GM19372 (cell line): ENCODE measurements around the gene ZNF385D.

Source experiments
- ATAC-seq: cut with Tn5 transposase; IDR thresholded peaks from one replicate; pipeline ENCODE4 v1.9.1; 2021; ENCODE audit warnings: mild to moderate bottlenecking, low read depth, moderate library complexity; ENCODE audit not compliant: unreplicated experiment

ZNF385D gene

GRCh38 chr3:21750831-21751391, at the start of gene ZNF385D:
ZNF385D (minus strand) TSS chr3:21751210; CDS start chr3:21750916, 294 bp downstream.
- ATAC-seq = no peak

GRCh38 chr3:21798356-21799088, 47.5 kb upstream of the ZNF385D start:
- ATAC-seq = no peak

GRCh38 chr3:21795921-21796320, 44.9 kb upstream of the ZNF385D start:
- ATAC-seq = no peak

GRCh38 chr3:21795152-21795837, 44.3 kb upstream of the ZNF385D start:
- no peak for ATAC-seq

GRCh38 chr3:21794291-21794690, 43.3 kb upstream of the ZNF385D start:
- no peak for ATAC-seq

GRCh38 chr3:21792176-21792575, 41.2 kb upstream of the ZNF385D start:
- no peak for ATAC-seq

GRCh38 chr3:21791356-21791755, 40.3 kb upstream of the ZNF385D start:
- no peak for ATAC-seq

- ATAC-seq = no peak
These were observed 39.5 kb upstream of the ZNF385D start for GRCh38 chr3:21790466-21790865.

GRCh38 chr3:21789730-21790129, 38.7 kb upstream of the ZNF385D start:
- ATAC-seq = no peak

GRCh38 chr3:21786438-21786797, 35.4 kb upstream of the ZNF385D start:
- no peak for ATAC-seq

GRCh38 chr3:21785765-21786437, 34.9 kb upstream of the ZNF385D start:
- no peak for ATAC-seq

- ATAC-seq = no peak
These were observed 32.8 kb upstream of the ZNF385D start for GRCh38 chr3:21783839-21784238.

GRCh38 chr3:21781355-21781754, 30.3 kb upstream of the ZNF385D start:
- no peak for ATAC-seq

- no peak for ATAC-seq
These were observed 28.9 kb upstream of the ZNF385D start for GRCh38 chr3:21779909-21780308.

GRCh38 chr3:21778715-21779114, 27.7 kb upstream of the ZNF385D start:
- ATAC-seq = no peak

GRCh38 chr3:21777821-21778220, 26.8 kb upstream of the ZNF385D start:
- ATAC-seq = no peak

GRCh38 chr3:21766002-21766401, 15.0 kb upstream of the ZNF385D start:
- no peak for ATAC-seq

GRCh38 chr3:21755896-21756295, 4.9 kb upstream of the ZNF385D start:
- ATAC-seq = no peak

- ATAC-seq = no peak
These were observed 3.8 kb upstream of the ZNF385D start for GRCh38 chr3:21754839-21755238.

- ATAC-seq = no peak
These were observed 1.8 kb upstream of the ZNF385D start for GRCh38 chr3:21752749-21753347.

- no peak for ATAC-seq
These were observed 876 bp upstream of the ZNF385D start for GRCh38 chr3:21751886-21752285.
